GM12872 (cell line): ENCODE measurements around the gene GABRR2.

Source experiments
- CTCF ChIP-seq: IDR thresholded peaks from 3 replicates; pipeline ENCODE4 v1.5.1; 2011; ENCODE audit warnings: low read depth, mild to moderate bottlenecking, low read length, moderate library complexity; ENCODE audit not compliant: insufficient read depth

GABRR2 gene

DNA sequence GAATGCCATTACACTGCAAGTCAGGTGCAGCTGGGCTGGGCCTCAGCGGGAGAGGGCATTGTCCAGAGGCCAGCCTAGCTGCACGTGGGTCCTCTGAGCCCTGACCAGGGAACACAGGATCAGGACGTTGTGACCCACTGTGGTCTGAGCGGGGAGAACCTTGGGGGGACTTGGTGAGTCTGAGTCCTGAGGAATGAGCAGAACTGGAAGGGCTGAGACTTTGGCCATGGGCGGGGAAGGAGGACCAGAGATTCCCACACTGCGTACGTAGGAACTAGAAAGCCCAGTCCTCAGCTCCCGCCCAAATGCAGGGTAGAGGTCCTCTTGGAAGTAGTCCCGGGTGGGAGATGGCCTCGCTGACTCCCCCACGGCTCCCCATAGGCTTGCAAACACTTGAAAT lies 42.5 kb downstream of the GABRR2 start:
- no peak for TF ChIP-seq CTCF

- TF ChIP-seq CTCF = no peak
Observed at GRCh38 chr6:89270951-89271721, 44.0 kb downstream of the GABRR2 start.

DNA sequence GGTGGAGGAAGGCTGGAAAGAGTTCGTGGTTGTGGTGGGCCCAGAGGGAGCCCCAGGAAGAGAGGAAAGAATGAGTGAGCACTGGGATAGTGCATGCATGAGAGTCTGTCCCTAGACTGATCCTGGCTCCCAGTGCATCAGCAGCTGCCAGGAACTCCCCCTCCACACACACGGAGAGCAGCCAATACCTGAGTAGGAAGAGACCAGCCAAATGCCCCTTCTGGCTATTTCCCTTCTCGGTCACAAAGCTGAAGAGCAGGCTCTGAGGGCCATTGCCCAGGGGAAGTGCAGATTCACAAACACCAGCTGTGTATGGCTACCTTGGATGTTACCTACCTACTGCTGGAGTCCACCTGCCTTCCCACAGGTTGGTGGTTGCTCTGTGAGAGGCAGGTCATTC lies 45.1 kb downstream of the GABRR2 start:
- TF ChIP-seq CTCF = no peak

DNA sequence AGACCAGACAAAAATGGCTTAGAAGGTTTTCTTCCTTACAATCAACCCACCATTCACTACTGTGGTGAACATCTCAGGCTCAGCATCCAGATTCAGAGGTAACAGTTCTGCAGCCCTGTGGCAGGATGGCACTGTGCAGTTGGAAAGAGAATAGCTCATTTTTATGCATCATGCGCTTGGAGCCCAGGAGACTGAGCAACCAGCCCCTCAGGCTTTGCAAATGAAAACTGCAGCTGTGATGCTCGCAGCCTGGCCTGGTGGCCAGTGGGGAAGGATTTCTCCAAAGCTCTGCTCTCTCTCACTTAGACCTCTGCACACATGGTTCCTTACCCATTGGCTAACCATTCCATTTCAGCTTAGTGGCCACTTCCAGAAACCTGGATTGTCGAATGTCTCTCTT lies 45.8 kb downstream of the GABRR2 start:
- TF ChIP-seq CTCF = no peak

DNA sequence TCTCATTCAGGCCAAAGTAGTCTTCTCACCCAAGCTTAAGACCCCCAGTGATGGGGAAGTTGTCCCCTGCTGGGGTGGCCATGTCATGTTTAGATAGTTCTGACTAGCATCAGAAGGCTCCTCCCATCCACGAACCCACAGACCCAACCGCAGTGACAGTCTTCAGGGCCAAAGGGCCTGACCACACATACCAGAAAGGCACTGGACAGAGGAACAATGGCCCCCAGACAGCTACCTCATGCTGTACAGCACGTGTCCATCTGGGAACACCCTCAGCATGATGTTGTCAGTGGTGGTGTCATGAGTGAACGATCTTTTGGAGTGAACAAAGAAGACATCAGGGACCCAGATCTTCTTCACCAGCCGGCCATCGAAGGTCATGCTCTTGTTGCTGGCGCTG lies 46.3 kb downstream of the GABRR2 start:
- TF ChIP-seq CTCF = no peak

DNA sequence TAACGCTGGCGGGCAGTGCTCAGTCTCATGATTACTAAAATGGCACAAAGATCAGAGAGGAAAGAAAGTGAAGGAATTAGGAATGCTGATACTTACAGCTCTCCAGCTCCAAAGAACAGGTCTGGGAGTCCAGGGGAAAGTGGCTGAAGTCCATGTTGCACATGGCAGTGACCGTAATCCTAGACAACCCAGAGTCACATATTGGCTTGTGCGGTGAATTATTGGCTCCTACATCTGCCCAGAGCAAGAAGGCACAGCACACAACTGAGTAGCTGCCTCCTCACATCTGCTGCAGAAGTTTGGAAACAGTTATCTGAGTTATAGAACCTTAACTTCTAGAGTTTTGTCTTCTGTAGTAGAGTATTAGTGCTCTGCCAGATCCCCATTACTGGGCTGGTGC lies 47.2 kb downstream of the GABRR2 start:
- TF ChIP-seq CTCF = no peak

GRCh38 chr6:89264296-89264695 lies 50.8 kb downstream of the GABRR2 start:
- no peak for TF ChIP-seq CTCF
